K562 (cell line): Measurements from ENCODE around the gene CLEC3B. TPM values are rescaled to one million over a fixed set of nuclear protein-coding genes. Genes with fewer than 3 reads are reported as not detected.

ENCODE experiments used
- ATAC-seq: fragments of 200-7000 bp; cut with Tn5 transposase; 3 replicates; pipeline ENCODE4 v1.9.1; 2020; ENCODE audit warnings: moderate library complexity
- BruUV-seq: library from RNA; stranded (reverse); fragments of 400-500 nt; replicated peaks from 2 replicates; lab custom pipeline; 2021; lab: Mats Ljungman, UMichigan
- CTCF ChIA-PET: fragments of 300-600 bp; formaldehyde crosslinking; extraction: SDS; loops from one replicate; lab custom pipeline; 2021; ENCODE audit warnings: low intra/inter-chr PET ratio; lab: Yijun Ruan, JAX
- POLR2A ChIA-PET: fragments of 300-600, 350-650 bp; sonication (Branson Sonifier 250); formaldehyde crosslinking; extraction: SDS; loops from one replicate; lab custom pipeline; 2021; ENCODE audit warnings: antibody characterized with exemption, inconsistent platforms; lab: Yijun Ruan, JAX
- DNase-seq, 4 experiments: peaks; one replicate each; pipeline versions ENCODE4 v3.0.0 to v3.0.0-alpha.2; 2011 to 2018; ENCODE audit warnings: low spot score in 3 of 4, mixed read lengths in 3 of 4; ENCODE audit errors: extremely low read depth in 1 of 4
- FAIRE-seq: peaks from 2 replicates; lab custom pipeline; 2011; peaks lifted over from hg19 to GRCh38; lab: Jason Lieb, UNC
- H2AFZ ChIP-seq: 2 replicates; pipeline ENCODE4 v1.6.0; 2011; ENCODE audit warnings: low read depth, low read length, control low read depth, inconsistent platforms
- H3K27ac ChIP-seq: fragments of 200-600 bp; 3 replicates; pipeline ENCODE4 v1.8.0; 2011; ENCODE audit warnings: low read depth, mild to moderate bottlenecking, control low read depth, inconsistent platforms, low read length, moderate library complexity, mixed read lengths; ENCODE audit errors: extremely low read depth
- H3K27me3 ChIP-seq, 2 experiments: fragments of 300-600 bp in 1 of 2; 2 replicates in 1 of 2; 3 replicates in 1 of 2; pipeline versions ENCODE4 v1.6.0 to v1.8.0; 2011; ENCODE audit warnings: inconsistent platforms in 2 of 2, low read length in 2 of 2, mild to moderate bottlenecking in 1 of 2, mixed read lengths in 1 of 2, moderate library complexity in 1 of 2; ENCODE audit not compliant: control insufficient read depth in 2 of 2, insufficient read depth in 2 of 2
- H3K36me3 ChIP-seq: fragments of 300-600 bp; 3 replicates; pipeline ENCODE4 v1.8.0; 2011; ENCODE audit warnings: mild to moderate bottlenecking, low read length, inconsistent platforms; ENCODE audit not compliant: control insufficient read depth, insufficient read depth
- H3K4me1 ChIP-seq, 2 experiments: fragments of 200-600 bp in 1 of 2; replicated peaks in 1 of 2; 2 replicates in 1 of 2; 3 replicates in 1 of 2; pipeline versions ENCODE4 v1.5.1 to v1.8.0; 2011; ENCODE audit warnings: inconsistent platforms in 2 of 2, low read length in 2 of 2, mild to moderate bottlenecking in 1 of 2, mixed read lengths in 1 of 2, moderate library complexity in 1 of 2; ENCODE audit not compliant: control insufficient read depth in 2 of 2, insufficient read depth in 2 of 2
- H3K4me2 ChIP-seq: 2 replicates; pipeline ENCODE4 v1.6.1; 2011; ENCODE audit warnings: low read length, control low read depth, inconsistent platforms, mixed read lengths; ENCODE audit not compliant: insufficient read depth
- H3K4me3 ChIP-seq: fragments of 200-600 bp; sonication (generic), shearing (Covaris generic); 2 replicates; pipeline ENCODE4 v1.5.1; 2016; ENCODE audit warnings: control low read depth, inconsistent platforms
- H3K79me2 ChIP-seq: fragments of 200-600 bp; 3 replicates; pipeline ENCODE4 v1.8.0; 2011; ENCODE audit warnings: low read length, inconsistent platforms; ENCODE audit not compliant: control insufficient read depth, insufficient read depth
- H3K9ac ChIP-seq, 2 experiments: 2 replicates each; pipeline versions ENCODE4 v1.6.0 to v1.6.1; 2011; ENCODE audit warnings: low read depth in 2 of 2, low read length in 2 of 2, control low read depth in 1 of 2, inconsistent platforms in 1 of 2, mild to moderate bottlenecking in 1 of 2, mixed read lengths in 1 of 2; ENCODE audit not compliant: insufficient read depth in 1 of 2
- H3K9me1 ChIP-seq: one replicate; pipeline ENCODE4 v1.6.0; 2011; ENCODE audit warnings: inconsistent platforms, mild to moderate bottlenecking, low read length, moderate library complexity; ENCODE audit not compliant: control insufficient read depth, insufficient read depth
- H3K9me3 ChIP-seq: replicated peaks from 2 replicates; pipeline ENCODE4 v1.5.1; 2011; ENCODE audit warnings: low read depth, low read length, inconsistent platforms; ENCODE audit not compliant: control insufficient read depth, insufficient read depth
- H4K20me1 ChIP-seq: replicated peaks from 2 replicates; pipeline ENCODE4 v1.6.1; 2011; ENCODE audit warnings: low read length, inconsistent platforms, mixed read lengths; ENCODE audit not compliant: control insufficient read depth, insufficient read depth
- CBX5 ChIP-seq: IDR thresholded peaks from 2 replicates; pipeline ENCODE4 v1.6.1; 2014; ENCODE audit warnings: low read depth, borderline replicate concordance
- CTBP1 ChIP-seq: fragments of 450-650 bp; IDR thresholded peaks from 2 replicates; pipeline ENCODE4 v1.6.1; 2016; ENCODE audit warnings: borderline replicate concordance
- HOXB6 ChIP-seq: fragments of 250-450 bp; sonication (Bioruptor Pico); IDR thresholded peaks from 2 replicates; pipeline ENCODE4 v1.5.1; 2022; ENCODE audit warnings: mild to moderate bottlenecking, borderline replicate concordance
- LCOR ChIP-seq: sonication (generic); formaldehyde crosslinking; IDR thresholded peaks from 2 replicates; pipeline ENCODE4 v1.8.0; 2022; ENCODE audit warnings: mild to moderate bottlenecking, missing genetic modification reagents
- MTF1 ChIP-seq: fragments of 250-450 bp; sonication (Bioruptor Pico); IDR thresholded peaks from 2 replicates; pipeline ENCODE4 v1.9.0; 2021; ENCODE audit warnings: moderate library complexity, mild to moderate bottlenecking, inconsistent platforms, borderline replicate concordance
- MYNN ChIP-seq, 2 experiments: sonication (generic); formaldehyde crosslinking in 1 of 2; IDR thresholded peaks; 2 replicates each; pipeline versions ENCODE4 v1.5.0 to v1.6.1; 2016 to 2020; ENCODE audit warnings: antibody characterized with exemption in 1 of 2, missing genetic modification reagents in 1 of 2
- PHB2 ChIP-seq: fragments of 450-650 bp; IDR thresholded peaks from 2 replicates; pipeline ENCODE4 v1.6.1; 2017; ENCODE audit warnings: low read depth
- SP1 ChIP-seq: sonication (generic); formaldehyde crosslinking; IDR thresholded peaks from 2 replicates; pipeline ENCODE4 v1.8.1; 2022; ENCODE audit warnings: mild to moderate bottlenecking, missing genetic modification reagents
- ZNF830 ChIP-seq: fragments of 250-450 bp; sonication (Bioruptor Pico); IDR thresholded peaks from 2 replicates; pipeline ENCODE4 v1.5.0; 2021; ENCODE audit warnings: mild to moderate bottlenecking
- WGBS: fragments of 100-300 bp; shearing (Covaris generic); methylation state at CpG from one replicate; pipeline ENCODE4 v1.1.6; 2016; ENCODE audit warnings: low coverage, mixed read lengths; ENCODE audit not compliant: insufficient coverage; ENCODE audit errors: missing lambda C conversion rate; 5-methylcytosine and 5-hydroxymethylcytosine counted together
- in situ Hi-C: fragments of 300-500 bp; cut with MboI; formaldehyde crosslinking; loops from 4 replicates; pipeline ENCODE4 v1.15.0; 2018; ENCODE audit warnings: inconsistent platforms, mixed read lengths
- intact Hi-C: fragments of 100-400 bp; cut with micrococcal nuclease; formaldehyde crosslinking; loops from 2 replicates; pipeline ENCODE4 v1.14.2; 2022
- polyA plus RNA-seq, 8 experiments: library from polyadenylated mRNA; depleted of rRNA in 4 of 8; stranded (reverse) in 5 of 8; unstranded in 3 of 8; fragments of >200 nt; fragmentation: Nextera tagmentation in 2 of 8; fragmentation: Illumina TruSeq in 1 of 8; extraction: Ambion mirVana in 2 of 8; extraction: Trizol in 1 of 8; gene quantifications; 2 replicates each; pipeline versions ENCODE4 v1.2.1 to v1.2.3, GENCODE V29; 2011 to 2014; ENCODE audit warnings: inconsistent platforms in 1 of 8, missing spikeins in 1 of 8
- total RNA-seq, 7 experiments: library from RNA; depleted of rRNA in 6 of 7; stranded (reverse); fragments of >200 nt in 6 of 7; fragmentation: Illumina TruSeq in 2 of 7; extraction: Trizol in 2 of 7; gene quantifications; 2 replicates each; pipeline versions ENCODE4 v1.2.1 to v1.2.3, GENCODE V29; 2011 to 2021; ENCODE audit warnings: low replicate concordance in 1 of 7
- TF ChIP-seq, protein P1 (sequence below): fragments of 450-650 bp; formaldehyde crosslinking; IDR thresholded peaks from 2 replicates; pipeline ENCODE4 v1.4.0; 2020; ENCODE audit warnings: mild to moderate bottlenecking, moderate library complexity
- TF ChIP-seq, protein P2 (sequence below), 2 experiments: fragments of 450-650 bp; formaldehyde crosslinking in 1 of 2; IDR thresholded peaks; 2 replicates each; pipeline versions ENCODE4 v1.4.0 to v1.6.1; 2014 to 2020; ENCODE audit warnings: mild to moderate bottlenecking in 2 of 2, borderline replicate concordance in 1 of 2, low read depth in 1 of 2

The CLEC3B gene
- total and polyA plus RNA-seq, 9 of the 15 experiments (the other 6 are each of a cell fraction or from before 2014, with no cell fraction given) = not detected

DNA sequence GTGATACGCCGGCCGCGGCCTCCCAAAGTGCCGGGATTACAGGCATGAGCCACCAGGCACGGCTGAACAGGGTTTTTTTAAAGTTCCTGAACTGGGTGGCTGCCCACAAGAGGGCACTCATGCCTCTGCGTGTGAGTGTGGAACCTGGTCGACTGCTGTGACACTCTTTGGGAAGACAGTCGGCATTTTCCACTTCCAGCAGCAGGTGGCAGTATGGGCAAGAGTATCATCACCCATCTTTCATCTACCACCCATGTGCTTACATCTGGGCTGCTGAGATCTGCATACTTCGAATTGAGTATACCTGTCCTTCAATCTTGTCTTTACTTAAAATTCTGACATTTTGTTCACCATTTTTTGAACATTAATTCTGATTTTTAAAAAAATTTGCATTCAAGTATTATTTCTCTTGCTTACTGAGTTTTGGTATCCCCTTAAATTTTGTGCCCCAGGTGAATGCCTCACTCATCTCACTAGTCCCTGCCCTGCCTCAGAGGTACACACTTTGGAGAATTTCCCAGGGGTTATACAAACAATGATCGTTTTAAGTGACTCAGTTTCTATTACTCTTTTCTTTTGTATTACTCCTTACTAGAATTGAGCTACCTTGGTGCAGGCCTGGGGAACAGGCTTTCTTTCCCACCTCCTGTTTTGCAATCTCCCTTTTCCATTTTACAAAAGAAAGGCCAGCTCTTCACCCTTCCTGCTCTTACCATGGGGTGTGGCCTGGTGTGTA lies 11.8 kb downstream of the CLEC3B start:
- intact Hi-C loops = loop anchor here (2.0 to 10.0 kb wide), 5 partner anchors 471 to 1167 kb away; partner anchors contain the start of gene CCR1
- POLR2A ChIA-PET = interaction anchor here (0.5 to 0.7 kb wide), 4 partner anchors 53 to 805 kb away, joined by 3 read pairs; no protein-coding TSS in a partner anchor
- Histone ChIP-seq H3K27ac (no peak overlapping the region), H3K9me1 (no peaks in the 10 kb centered on the region), H3K27me3 (peaks cover 3 to 14% of the 10 kb centered on the region in 2 experiments; a peak in 4 of 5 replicates), H3K36me3 (no peaks in the 10 kb centered on the region), H4K20me1 (no peaks in the 10 kb centered on the region), H2AFZ (peak overlapping the region; percentile 67), H3K4me2 (peak overlapping the region; percentile 33; the same call in 1 of the 2 replicates), H3K4me1 (peaks cover 9 to 19% of the 10 kb centered on the region in 2 experiments), H3K79me2 (no peaks in the 10 kb centered on the region), H3K4me3 (no peak overlapping the region), H3K9ac (no peak overlapping the region), H3K9me3 (no peaks in the 10 kb centered on the region)
- ATAC-seq = peak; percentile 92
- in situ Hi-C loops = loop anchor here (5.0 to 25.0 kb wide), 6 partner anchors 299 to 1374 kb away; partner anchors contain the start of genes CCR5AS and CCRL2
- FAIRE-seq = peak; percentile 100
- no TSS peak for BruUV-seq
- 0% methylated on average over 11 of the region's 11 CpGs for WGBS
- DNase-seq = peak; percentile 94 to 97 (median 95)
- CTCF ChIA-PET = interaction anchor here (0.5 to 5.4 kb wide), 28 partner anchors 17 to 1041 kb away, joined by 3 to 94 read pairs (median 5); partner anchors contain the start of gene TMEM158
- TF ChIP-seq ZNF830 (CRISPR knock-in tag) (no peak), PHB2 (no peak), CTBP1 (peak; percentile 83), MTF1 (CRISPR knock-in tag) (no peak), HOXB6 (no peak), LCOR (CRISPR knock-in tag) (peak; percentile 80), SP1 (CRISPR knock-in tag) (peak; percentile 80), MYNN (IDR thresholded peaks at IDR 0.05) (peak; percentile 41; the same call in 1 of the 2 replicates), MYNN (CRISPR knock-in tag; IDR thresholded peaks at IDR 0.05) (no peak), CBX5 (0 out of 2 replicates have a peak, but pooled peaks have one; percentile 17)
- TF ChIP-seq, protein P1, sequence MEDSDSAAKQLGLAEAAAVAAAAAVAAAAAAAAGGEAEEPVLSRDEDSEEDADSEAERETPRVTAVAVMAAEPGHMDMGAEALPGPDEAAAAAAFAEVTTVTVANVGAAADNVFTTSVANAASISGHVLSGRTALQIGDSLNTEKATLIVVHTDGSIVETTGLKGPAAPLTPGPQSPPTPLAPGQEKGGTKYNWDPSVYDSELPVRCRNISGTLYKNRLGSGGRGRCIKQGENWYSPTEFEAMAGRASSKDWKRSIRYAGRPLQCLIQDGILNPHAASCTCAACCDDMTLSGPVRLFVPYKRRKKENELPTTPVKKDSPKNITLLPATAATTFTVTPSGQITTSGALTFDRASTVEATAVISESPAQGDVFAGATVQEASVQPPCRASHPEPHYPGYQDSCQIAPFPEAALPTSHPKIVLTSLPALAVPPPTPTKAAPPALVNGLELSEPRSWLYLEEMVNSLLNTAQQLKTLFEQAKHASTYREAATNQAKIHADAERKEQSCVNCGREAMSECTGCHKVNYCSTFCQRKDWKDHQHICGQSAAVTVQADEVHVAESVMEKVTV = peak; percentile 99
- TF ChIP-seq, protein P2, sequence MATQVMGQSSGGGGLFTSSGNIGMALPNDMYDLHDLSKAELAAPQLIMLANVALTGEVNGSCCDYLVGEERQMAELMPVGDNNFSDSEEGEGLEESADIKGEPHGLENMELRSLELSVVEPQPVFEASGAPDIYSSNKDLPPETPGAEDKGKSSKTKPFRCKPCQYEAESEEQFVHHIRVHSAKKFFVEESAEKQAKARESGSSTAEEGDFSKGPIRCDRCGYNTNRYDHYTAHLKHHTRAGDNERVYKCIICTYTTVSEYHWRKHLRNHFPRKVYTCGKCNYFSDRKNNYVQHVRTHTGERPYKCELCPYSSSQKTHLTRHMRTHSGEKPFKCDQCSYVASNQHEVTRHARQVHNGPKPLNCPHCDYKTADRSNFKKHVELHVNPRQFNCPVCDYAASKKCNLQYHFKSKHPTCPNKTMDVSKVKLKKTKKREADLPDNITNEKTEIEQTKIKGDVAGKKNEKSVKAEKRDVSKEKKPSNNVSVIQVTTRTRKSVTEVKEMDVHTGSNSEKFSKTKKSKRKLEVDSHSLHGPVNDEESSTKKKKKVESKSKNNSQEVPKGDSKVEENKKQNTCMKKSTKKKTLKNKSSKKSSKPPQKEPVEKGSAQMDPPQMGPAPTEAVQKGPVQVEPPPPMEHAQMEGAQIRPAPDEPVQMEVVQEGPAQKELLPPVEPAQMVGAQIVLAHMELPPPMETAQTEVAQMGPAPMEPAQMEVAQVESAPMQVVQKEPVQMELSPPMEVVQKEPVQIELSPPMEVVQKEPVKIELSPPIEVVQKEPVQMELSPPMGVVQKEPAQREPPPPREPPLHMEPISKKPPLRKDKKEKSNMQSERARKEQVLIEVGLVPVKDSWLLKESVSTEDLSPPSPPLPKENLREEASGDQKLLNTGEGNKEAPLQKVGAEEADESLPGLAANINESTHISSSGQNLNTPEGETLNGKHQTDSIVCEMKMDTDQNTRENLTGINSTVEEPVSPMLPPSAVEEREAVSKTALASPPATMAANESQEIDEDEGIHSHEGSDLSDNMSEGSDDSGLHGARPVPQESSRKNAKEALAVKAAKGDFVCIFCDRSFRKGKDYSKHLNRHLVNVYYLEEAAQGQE (IDR thresholded peaks at IDR 0.05; ENCODE audit: borderline replicate concordance) = peak; percentile 95
- TF ChIP-seq, protein P2 (CRISPR knock-in tag; IDR thresholded peaks at IDR 0.05; ENCODE audit: low read depth) = 0 out of 2 replicates have a peak, but pooled peaks have one; percentile 65
